Naive thymus-derived CD4-positive, alpha-beta T cell (primary cell): Measurements from ENCODE around the gene RPTOR. TPM values are rescaled to one million over a fixed set of nuclear protein-coding genes. Genes with fewer than 3 reads are reported as not detected.

Source experiments
- ATAC-seq: fragments of 150-1000 bp; cut with Tn5 transposase; 2 replicates; pipeline ENCODE4 v1.10.0; 2021; ENCODE audit warnings: mild to moderate bottlenecking, moderate library complexity
- CTCF ChIA-PET: fragments of 350-600 bp; sonication (Branson Sonifier 250); formaldehyde crosslinking; loops from one replicate; lab custom pipeline; 2021; ENCODE audit warnings: antibody characterized with exemption; lab: Charles Lee
- POLR2A ChIA-PET: fragments of 350-600 bp; sonication (Branson Sonifier 250); formaldehyde crosslinking; loops from one replicate; lab custom pipeline; 2021; ENCODE audit warnings: antibody characterized with exemption, inconsistent platforms; lab: Charles Lee
- DNase-seq, 9 donors: peaks; one replicate each; pipeline versions ENCODE4 v3.0.0 to v3.0.0-alpha.2; 2020 to 2022; ENCODE audit warnings: mixed read lengths in 1 of 9
- H3K27ac ChIP-seq: one replicate; pipeline ENCODE4 v1.7.0; 2013; ENCODE audit warnings: mild to moderate bottlenecking, low read depth, low read length, moderate library complexity
- H3K27me3 ChIP-seq, 2 donors: one replicate each; pipeline ENCODE4 v1.7.0; 2013; ENCODE audit warnings: low read length in 2 of 2, mild to moderate bottlenecking in 2 of 2, moderate library complexity in 2 of 2; ENCODE audit not compliant: control insufficient read depth in 2 of 2, insufficient read depth in 2 of 2
- H3K36me3 ChIP-seq, 3 experiments: 1 replicate in 2 of 3; 2 replicates in 1 of 3; pipeline ENCODE4 v1.7.0; 2013; ENCODE audit warnings: low read length in 3 of 3, mild to moderate bottlenecking in 3 of 3, moderate library complexity in 1 of 3; ENCODE audit not compliant: insufficient read depth in 3 of 3, control insufficient read depth in 2 of 3
- H3K4me1 ChIP-seq, 2 donors: one replicate each; pipeline ENCODE4 v1.7.0; 2013; ENCODE audit warnings: low read length in 2 of 2, mild to moderate bottlenecking in 2 of 2, moderate library complexity in 1 of 2; ENCODE audit not compliant: control insufficient read depth in 2 of 2, insufficient read depth in 2 of 2
- H3K4me3 ChIP-seq: 2 replicates; pipeline ENCODE4 v1.7.0; 2013; ENCODE audit warnings: mild to moderate bottlenecking, low read length
- H3K9me3 ChIP-seq, 3 experiments: 1 replicate in 2 of 3; 2 replicates in 1 of 3; pipeline ENCODE4 v1.7.0; 2013; ENCODE audit warnings: low read length in 3 of 3; ENCODE audit not compliant: control insufficient read depth in 2 of 3
- H3K27ac Mint-ChIP-seq, 9 donors: one replicate each; pipeline ENCODE4 v1.8.0; 2020 to 2022; ENCODE audit warnings: mixed read lengths in 9 of 9, mild to moderate bottlenecking in 8 of 9, moderate library complexity in 5 of 9, inconsistent platforms in 2 of 9
- H3K27me3 Mint-ChIP-seq, 5 donors: one replicate each; pipeline ENCODE4 v1.8.0; 2021 to 2022; ENCODE audit warnings: mixed read lengths in 5 of 5, mild to moderate bottlenecking in 1 of 5
- H3K36me3 Mint-ChIP-seq, 5 donors: one replicate each; pipeline ENCODE4 v1.8.0; 2020 to 2022; ENCODE audit warnings: mixed read lengths in 5 of 5, mild to moderate bottlenecking in 3 of 5, inconsistent platforms in 1 of 5
- H3K4me1 Mint-ChIP-seq, 7 donors: one replicate each; pipeline ENCODE4 v1.8.0; 2020 to 2022; ENCODE audit warnings: mixed read lengths in 7 of 7, mild to moderate bottlenecking in 3 of 7, inconsistent platforms in 1 of 7
- H3K4me3 Mint-ChIP-seq, 10 donors: one replicate each; pipeline ENCODE4 v1.8.0; 2020 to 2022; ENCODE audit warnings: mild to moderate bottlenecking in 10 of 10, mixed read lengths in 10 of 10, moderate library complexity in 6 of 10, inconsistent platforms in 2 of 10
- H3K9me3 Mint-ChIP-seq, 11 donors: one replicate each; pipeline ENCODE4 v1.8.0; 2020 to 2022; ENCODE audit warnings: mixed read lengths in 11 of 11, mild to moderate bottlenecking in 4 of 11, inconsistent platforms in 1 of 11, moderate library complexity in 1 of 11
- intact Hi-C, 2 donors: fragments of 100-400 bp; cut with micrococcal nuclease; formaldehyde crosslinking; loops; one replicate each; pipeline ENCODE4 v1.15.1; 2023
- polyA plus RNA-seq, 2 donors: library from polyadenylated mRNA; unstranded; fragments of 300-500 nt; fragmentation: Illumina TruSeq; gene quantifications; one replicate each; pipeline ENCODE4 v1.2.3, GENCODE V29; 2021
- total RNA-seq, 6 experiments: library from RNA in 5 of 6; stranded (reverse) in 5 of 6; gene quantifications; 1 replicate in 5 of 6; 2 replicates in 1 of 6; pipeline ENCODE4 v1.2.3 and lab custom pipeline; 2021 to 2026

Gene RPTOR
- total and polyA plus RNA-seq, 7 experiments from 2014 or later = 10.9 to 89.8 (median 59.9) TPM

DNA sequence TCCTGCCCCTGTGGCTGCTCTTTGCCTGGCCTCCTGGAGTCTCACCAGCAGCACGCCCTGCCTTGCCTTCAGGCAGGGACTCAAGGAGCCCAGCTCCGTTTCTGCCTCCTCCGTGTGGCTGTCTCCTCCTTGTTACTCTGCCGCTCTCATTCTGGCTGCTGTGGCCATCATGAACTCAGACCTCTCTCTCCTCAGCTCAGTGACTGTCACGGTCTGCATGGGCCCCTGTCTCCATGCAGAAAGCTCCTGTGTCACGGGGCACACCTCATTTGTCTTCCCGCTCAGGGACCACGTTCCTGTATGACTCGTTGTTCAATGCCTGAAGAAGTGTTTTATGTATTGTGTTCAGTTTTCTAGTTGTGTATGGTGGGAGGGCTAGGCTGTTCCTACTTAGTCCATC, 25.3 kb downstream of the RPTOR start:
- H3K36me3 ChIP-seq = no peaks in the 10 kb centered on the region
- POLR2A ChIA-PET = no interaction called here

DNA sequence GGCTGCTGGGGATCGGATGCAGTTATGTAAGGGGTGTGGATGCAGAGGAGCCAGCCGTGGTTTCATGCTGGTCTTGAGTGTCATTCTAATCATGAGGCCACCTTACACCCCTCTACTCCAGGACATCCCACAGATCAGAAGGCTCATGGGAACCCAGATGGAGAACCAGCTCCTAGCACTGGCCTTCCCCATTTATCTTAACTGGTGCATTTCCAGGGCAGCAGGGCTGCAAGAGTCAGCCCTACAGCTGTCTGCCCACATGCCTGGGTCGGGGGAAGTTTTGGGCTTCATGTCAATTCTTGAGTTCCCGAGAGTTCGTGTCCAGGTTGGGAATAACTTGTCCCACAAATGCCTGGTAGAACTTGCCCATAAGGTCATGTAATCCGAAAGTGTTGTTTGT, 29.1 kb downstream of the RPTOR start:
- no peaks in the 10 kb centered on the region for H3K36me3 ChIP-seq
- no peak for ATAC-seq
- ChIA-PET CTCF (interaction anchor here (0.6 to 1.6 kb wide), 5 partner anchors 10 to 246 kb away, joined by 3 to 5 read pairs (median 3); no protein-coding TSS in a partner anchor), POLR2A (no interaction called here)
- no peaks in the 10 kb centered on the region for H3K27me3 Mint-ChIP-seq
- H3K27me3 ChIP-seq = no peaks in the 10 kb centered on the region
- intact Hi-C loops = loop anchor here (2.0 to 10.0 kb wide), 3 partner anchors 29 to 411 kb away; partner anchors contain the start of genes NPTX1 (in 2 of the 2) and RPTOR (in 1 of the 2)
- no peaks in the 10 kb centered on the region for H3K9me3 ChIP-seq
- peaks cover 0 to 29% (median 25%) of the 10 kb centered on the region in 5 donors for H3K36me3 Mint-ChIP-seq
- H3K9me3 Mint-ChIP-seq = peaks cover 0 to 10% (median 3%) of the 10 kb centered on the region in 11 donors
- H3K4me1 ChIP-seq = no peaks in the 10 kb centered on the region
- H3K4me3 Mint-ChIP-seq = no peak overlapping the region
- no peak overlapping the region for H3K4me3 ChIP-seq
- no peak for DNase-seq
- peak overlapping the region in 1 of 9 donors; percentile 10 for H3K27ac Mint-ChIP-seq
- H3K27ac ChIP-seq = no peak overlapping the region
- peaks cover 15 to 57% (median 38%) of the 10 kb centered on the region in 7 donors for H3K4me1 Mint-ChIP-seq

More for the DNA sequence above, 25.3 kb downstream of the RPTOR start:
- ATAC-seq = no peak
- Histone ChIP-seq H3K27me3 (no peaks in the 10 kb centered on the region), H3K4me3 (no peak overlapping the region), H3K4me1 (no peaks in the 10 kb centered on the region), H3K9me3 (no peaks in the 10 kb centered on the region), H3K27ac (no peak overlapping the region)
- intact Hi-C loops = loop anchor here (10.0 kb wide), 2 partner anchors 95 to 415 kb away; partner anchors contain the start of gene NPTX1 (in 2 of the 2)
- H3K4me1 Mint-ChIP-seq = peaks cover 9 to 36% (median 20%) of the 10 kb centered on the region in 7 donors
- H3K27ac Mint-ChIP-seq = peak overlapping the region in 3 of 9 donors; percentile 4 to 21 (median 10)
- H3K4me3 Mint-ChIP-seq = no peak overlapping the region
- CTCF ChIA-PET = no interaction called here
- peaks cover 0 to 36% (median 26%) of the 10 kb centered on the region in 5 donors for H3K36me3 Mint-ChIP-seq
- H3K27me3 Mint-ChIP-seq = no peaks in the 10 kb centered on the region
- peaks cover 0 to 10% (median 3%) of the 10 kb centered on the region in 11 donors for H3K9me3 Mint-ChIP-seq
- DNase-seq = no peak

DNA sequence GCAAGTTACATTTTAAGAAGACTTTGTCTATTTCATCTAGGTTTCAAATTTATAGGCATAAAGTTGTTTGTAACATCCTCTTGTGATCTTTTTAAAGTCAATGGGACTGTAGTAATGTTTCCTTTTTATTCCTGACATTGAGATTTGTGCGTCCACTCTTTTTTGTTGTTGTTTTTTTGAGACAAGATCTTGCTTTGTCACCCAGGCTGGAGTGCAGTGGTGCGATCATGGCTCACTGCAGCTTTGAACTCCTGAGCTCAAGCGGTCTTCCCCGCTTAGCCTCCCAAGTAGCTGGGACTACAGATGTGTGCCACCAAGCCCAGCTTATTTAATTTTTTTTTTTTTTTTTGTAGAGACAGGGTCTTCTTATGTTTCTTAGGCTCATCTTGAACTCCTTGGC, 29.9 kb downstream of the RPTOR start:
- Mint-ChIP-seq H3K4me3 (no peak overlapping the region), H3K36me3 (peaks cover 0 to 24% (median 22%) of the 10 kb centered on the region in 5 donors), H3K9me3 (peaks cover 0 to 10% (median 3%) of the 10 kb centered on the region in 11 donors), H3K27me3 (no peaks in the 10 kb centered on the region), H3K27ac (peak overlapping the region in 1 of 9 donors; percentile 13), H3K4me1 (peaks cover 15 to 52% (median 34%) of the 10 kb centered on the region in 7 donors)
- intact Hi-C loops = loop anchor here (2.0 to 10.0 kb wide), 3 partner anchors 30 to 410 kb away; partner anchors contain the start of genes NPTX1 (in 2 of the 2) and RPTOR (in 1 of the 2)
- H3K4me3 ChIP-seq = no peak overlapping the region
- ChIA-PET CTCF (interaction anchor here (0.6 to 1.6 kb wide), 5 partner anchors 9 to 245 kb away, joined by 3 to 12 read pairs (median 3); no protein-coding TSS in a partner anchor), POLR2A (no interaction called here)
- H3K36me3 ChIP-seq = no peaks in the 10 kb centered on the region
- H3K27me3 ChIP-seq = no peaks in the 10 kb centered on the region
- no peaks in the 10 kb centered on the region for H3K9me3 ChIP-seq
- no peak overlapping the region for H3K27ac ChIP-seq
- DNase-seq (no peak), ATAC-seq (no peak)
- H3K4me1 ChIP-seq = no peaks in the 10 kb centered on the region

DNA sequence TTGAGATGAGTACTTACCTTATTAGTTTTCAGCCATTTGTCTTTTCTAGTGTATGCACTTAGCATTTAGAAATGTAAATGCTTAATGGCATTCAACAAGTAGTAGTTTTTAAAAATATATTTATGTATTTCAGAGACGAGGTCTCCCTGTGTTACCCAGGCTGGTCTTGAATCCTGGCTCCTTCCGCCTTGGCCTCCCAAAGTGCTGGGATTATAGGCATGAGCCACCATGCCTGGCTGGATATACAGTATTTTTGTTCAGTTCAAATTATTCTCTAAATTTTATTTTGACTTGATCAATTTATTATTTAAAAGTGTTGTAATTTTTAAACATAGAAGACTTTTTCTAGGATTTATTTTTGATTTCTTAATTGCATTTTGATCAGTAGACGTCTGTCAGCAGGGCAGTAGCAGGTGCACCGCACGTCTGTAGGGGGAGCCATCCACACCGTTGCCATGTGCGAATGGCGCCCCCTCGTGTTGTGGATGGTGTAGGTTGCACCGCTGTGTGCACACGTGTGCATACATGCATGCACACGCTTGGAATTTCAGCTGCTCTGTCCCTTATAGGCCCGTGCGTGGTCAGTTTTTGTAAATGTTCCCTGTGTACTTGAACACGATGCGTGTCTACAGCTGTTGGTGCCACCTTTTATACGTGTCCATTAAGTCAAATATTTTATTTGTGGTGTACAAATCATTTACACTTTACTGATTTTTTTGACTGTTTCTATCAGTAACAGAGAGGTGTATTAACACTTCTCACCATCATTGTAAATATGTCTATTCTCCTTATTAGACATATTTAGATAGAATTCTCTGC, 30.6 kb downstream of the RPTOR start:
- Histone ChIP-seq H3K4me1 (no peaks in the 10 kb centered on the region), H3K27me3 (no peaks in the 10 kb centered on the region), H3K4me3 (no peak overlapping the region), H3K27ac (no peak overlapping the region), H3K36me3 (no peaks in the 10 kb centered on the region), H3K9me3 (no peaks in the 10 kb centered on the region)
- Mint-ChIP-seq H3K36me3 (peaks cover 0 to 21% (median 19%) of the 10 kb centered on the region in 5 donors), H3K27ac (peak overlapping the region in 4 of 9 donors; percentile 12 to 31 (median 13)), H3K4me1 (peaks cover 11 to 46% (median 30%) of the 10 kb centered on the region in 7 donors), H3K9me3 (peaks cover 0 to 10% (median 3%) of the 10 kb centered on the region in 11 donors), H3K4me3 (peak overlapping the region in 2 of 10 donors; percentile 10 to 36), H3K27me3 (no peaks in the 10 kb centered on the region)
- ATAC-seq = peak; percentile 100
- ChIA-PET POLR2A (interaction anchor here (0.6 to 0.9 kb wide), 3 partner anchors 9 to 74 kb away, joined by 3 to 6 read pairs (median 4); no protein-coding TSS in a partner anchor), CTCF (interaction anchor here (0.6 to 1.7 kb wide), 17 partner anchors 9 to 290 kb away, joined by 3 to 12 read pairs (median 4); no protein-coding TSS in a partner anchor)
- DNase-seq = peak; percentile 72 to 89 (median 83)
- intact Hi-C loops = loop anchor here (1.0 to 10.0 kb wide), 9 partner anchors 30 to 410 kb away; partner anchors contain the start of genes NPTX1 (in 2 of the 2) and RPTOR (in 1 of the 2)

DNA sequence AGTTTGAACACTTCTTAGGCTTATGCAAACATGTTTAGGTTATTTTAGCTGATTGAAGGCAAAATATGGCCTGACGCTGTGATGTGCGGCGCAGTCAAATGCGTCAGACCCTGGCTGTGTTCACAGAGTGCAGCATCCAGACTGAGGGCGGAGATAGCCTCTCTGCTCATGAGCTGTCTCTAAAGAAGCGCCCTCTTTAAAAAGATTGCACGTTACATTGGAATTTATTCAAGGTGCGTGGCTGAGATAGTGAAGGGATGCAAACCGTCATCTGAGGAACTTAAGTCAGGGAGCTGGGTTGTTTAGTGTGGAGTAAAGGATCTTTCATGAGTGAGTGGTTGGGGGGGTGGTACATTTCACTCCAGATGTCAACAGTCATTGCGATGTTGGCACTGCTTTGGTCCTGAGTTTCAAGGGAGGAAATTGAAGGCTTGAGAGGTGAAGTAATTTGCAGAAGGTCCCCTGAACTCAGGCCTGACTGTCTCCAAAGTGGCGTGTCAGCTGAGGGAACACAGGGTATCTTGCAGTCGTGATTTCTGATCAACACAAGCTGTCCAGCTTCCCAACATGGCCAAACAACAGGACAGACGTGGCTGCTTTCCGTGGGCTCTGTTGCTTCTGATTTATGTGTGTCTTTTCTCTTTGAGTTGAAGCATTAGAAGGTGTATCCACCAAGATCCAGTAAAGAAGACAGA, 33.4 kb downstream of the RPTOR start:
- Histone ChIP-seq H3K36me3 (peaks cover 0 to 4% (median 0%) of the 10 kb centered on the region in 3 experiments), H3K4me1 (no peaks in the 10 kb centered on the region), H3K27me3 (no peaks in the 10 kb centered on the region), H3K27ac (no peak overlapping the region), H3K4me3 (no peak overlapping the region), H3K9me3 (no peaks in the 10 kb centered on the region)
- Mint-ChIP-seq H3K36me3 (peaks cover 0 to 15% (median 8%) of the 10 kb centered on the region in 5 donors), H3K4me3 (no peak overlapping the region), H3K27me3 (no peaks in the 10 kb centered on the region), H3K9me3 (peaks cover 0 to under 1% (median 0%) of the 10 kb centered on the region in 11 donors), H3K27ac (peak overlapping the region in 1 of 9 donors; percentile 6), H3K4me1 (peaks cover 13 to 52% (median 38%) of the 10 kb centered on the region in 7 donors)
- ChIA-PET CTCF (interaction anchor here (1.5 kb wide), 1 partner anchor 151 kb away, joined by 4 read pairs; no protein-coding TSS in a partner anchor), POLR2A (no interaction called here)
- DNase-seq (no peak), ATAC-seq (no peak)
- intact Hi-C loops = loop anchor here (5.0 to 10.0 kb wide), 3 partner anchors 103 to 407 kb away; partner anchors contain the start of gene NPTX1 (in 2 of the 2)
